HG03520 (cell line): ENCODE results near the gene MCAT.

Experiments used
- ATAC-seq: cut with Tn5 transposase; IDR thresholded peaks from one replicate; pipeline ENCODE4 v1.9.1; 2021; ENCODE audit warnings: mild to moderate bottlenecking, moderate library complexity; ENCODE audit not compliant: unreplicated experiment

Gene MCAT

DNA sequence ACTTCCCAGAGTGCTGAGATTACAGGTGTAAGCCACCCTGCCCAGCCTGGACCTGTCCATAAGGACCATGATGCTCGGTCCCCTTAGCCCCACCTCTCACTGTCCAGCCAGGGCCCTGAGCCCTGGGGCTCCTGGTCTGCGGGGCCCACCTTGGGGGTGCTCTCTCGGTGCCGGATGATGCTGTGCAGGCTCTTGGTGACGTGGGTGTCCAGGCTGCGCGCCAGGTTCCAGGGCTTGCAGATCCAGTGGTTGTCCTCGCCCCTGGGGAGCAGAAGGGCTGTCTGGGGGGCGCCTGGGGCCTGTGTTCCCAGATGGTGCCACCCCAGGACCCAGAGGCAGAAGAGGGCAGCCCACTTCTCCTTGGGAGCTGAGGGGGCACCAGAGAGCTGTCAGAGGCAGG is 30.4 kb upstream of the MCAT start:
- no peak for ATAC-seq

DNA sequence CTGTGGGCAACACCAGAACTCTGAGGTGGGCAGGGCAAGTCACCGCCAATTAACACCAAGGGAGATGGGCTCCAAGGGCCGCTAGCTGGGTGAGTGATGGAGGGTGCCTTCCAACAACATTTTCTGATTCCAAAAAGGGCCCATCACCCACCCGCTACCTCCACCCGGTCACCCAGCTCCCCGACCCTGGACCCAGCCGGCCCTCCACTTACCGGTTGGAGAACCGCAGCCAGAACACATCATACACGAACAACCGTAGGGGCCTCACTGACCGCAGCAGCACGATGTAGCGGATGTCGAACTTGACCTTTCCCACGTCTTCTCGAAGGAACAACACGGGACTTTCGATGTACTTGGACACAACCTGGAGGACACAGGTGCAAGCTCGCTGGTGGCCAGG is 29.0 kb upstream of the MCAT start:
- ATAC-seq, result no peak

DNA sequence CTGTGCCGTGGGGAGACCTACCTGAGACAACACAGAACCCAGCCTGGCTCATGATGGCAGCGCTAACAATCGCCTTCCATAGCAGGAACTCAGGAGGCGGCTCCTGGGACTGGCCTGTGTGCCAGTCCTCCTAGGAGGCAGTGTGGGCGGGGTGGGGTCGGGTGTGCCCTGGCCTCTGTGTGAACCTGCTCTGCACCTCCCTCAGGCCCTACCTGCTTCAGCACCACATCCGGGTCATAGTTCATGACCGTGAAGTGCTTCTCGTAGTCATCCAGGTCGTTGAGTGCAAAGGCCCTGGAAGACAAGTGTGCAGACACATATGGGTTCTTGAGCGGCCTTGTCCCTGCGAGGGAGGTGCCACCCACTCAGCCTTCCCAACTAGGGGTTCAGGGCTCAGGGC is 28.4 kb upstream of the MCAT start:
- ATAC-seq, result no peak

DNA sequence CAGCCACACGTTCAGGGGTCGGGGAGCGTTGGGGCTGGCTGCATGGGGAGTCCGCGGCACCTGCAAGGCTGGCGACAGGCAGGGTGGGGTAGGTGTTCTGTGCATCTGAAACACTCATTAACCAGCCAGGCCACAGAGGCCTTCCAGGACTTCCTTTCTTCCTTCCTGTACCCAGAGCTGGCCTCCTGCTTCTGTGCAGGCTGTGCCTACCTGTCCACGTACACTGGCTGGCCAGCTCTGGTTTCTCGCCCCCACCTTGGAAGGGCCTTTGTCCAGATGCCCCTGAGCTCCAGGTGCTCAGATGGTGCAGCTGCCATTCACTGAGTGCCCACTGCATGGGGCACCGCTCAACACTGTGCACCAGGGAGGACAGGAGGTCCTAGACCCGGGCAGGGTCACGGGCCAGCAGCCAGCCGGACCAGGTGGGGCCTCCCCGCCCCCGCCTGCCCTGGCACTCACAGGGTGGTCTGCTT is 27.9 kb upstream of the MCAT start:
- ATAC-seq, result no peak

DNA sequence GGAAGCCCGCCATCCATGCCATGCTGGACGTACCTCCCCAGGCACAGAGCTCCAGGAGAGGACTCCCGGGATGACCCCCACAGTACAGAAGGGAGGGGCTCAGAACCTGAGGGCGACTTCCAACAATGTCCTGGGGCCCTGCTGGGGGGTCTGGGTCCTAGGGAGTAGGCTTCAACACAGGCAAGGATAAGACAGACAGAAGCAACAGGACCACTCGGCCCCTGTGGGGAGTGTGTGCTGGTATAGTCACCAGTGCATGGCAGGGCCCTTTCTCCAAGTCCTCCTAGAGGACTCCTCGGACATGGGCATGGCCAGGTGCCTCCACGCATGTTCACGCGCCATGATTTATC is 26.9 kb upstream of the MCAT start:
- ATAC-seq, result no peak

DNA sequence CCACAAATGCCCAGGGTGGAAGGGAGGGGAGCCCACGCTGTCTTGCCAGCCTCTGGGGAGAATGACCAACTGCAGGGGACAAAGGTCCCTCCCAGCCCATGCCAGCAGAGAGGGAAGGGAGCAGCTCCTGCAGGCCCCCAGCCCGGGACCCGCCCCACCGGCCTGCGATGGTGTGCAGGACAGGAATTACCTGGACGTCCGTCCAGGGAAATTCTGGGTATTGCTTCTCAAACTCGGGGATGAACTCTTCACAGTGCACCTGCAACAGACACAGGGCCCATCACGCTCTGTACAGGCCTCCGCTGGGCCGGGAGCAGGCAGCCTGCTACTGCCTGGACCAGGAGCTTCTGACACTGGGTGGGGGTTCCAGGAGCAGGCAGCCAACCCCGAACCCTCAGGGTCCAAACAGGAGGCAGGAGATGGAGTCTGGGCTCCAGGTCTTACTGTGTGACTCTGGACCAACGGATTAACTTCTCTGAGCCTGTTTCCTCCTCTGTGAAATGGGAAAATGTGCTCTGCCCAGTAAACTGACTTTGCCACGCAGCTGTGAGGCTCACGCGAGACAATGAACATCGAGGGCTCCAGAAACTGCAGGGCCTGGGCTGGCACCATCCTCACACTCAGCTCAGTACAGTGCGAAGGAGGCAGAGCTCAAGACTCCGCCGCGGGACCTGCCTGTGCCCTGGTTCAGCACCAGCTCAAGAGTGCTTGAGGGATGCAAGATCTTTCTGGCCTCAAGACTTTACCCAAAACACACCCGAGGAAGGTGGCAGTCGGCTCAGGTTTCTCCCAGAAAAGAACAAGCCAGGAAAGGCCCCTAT is 26.3 kb upstream of the MCAT start:
- ATAC-seq, result no peak

DNA sequence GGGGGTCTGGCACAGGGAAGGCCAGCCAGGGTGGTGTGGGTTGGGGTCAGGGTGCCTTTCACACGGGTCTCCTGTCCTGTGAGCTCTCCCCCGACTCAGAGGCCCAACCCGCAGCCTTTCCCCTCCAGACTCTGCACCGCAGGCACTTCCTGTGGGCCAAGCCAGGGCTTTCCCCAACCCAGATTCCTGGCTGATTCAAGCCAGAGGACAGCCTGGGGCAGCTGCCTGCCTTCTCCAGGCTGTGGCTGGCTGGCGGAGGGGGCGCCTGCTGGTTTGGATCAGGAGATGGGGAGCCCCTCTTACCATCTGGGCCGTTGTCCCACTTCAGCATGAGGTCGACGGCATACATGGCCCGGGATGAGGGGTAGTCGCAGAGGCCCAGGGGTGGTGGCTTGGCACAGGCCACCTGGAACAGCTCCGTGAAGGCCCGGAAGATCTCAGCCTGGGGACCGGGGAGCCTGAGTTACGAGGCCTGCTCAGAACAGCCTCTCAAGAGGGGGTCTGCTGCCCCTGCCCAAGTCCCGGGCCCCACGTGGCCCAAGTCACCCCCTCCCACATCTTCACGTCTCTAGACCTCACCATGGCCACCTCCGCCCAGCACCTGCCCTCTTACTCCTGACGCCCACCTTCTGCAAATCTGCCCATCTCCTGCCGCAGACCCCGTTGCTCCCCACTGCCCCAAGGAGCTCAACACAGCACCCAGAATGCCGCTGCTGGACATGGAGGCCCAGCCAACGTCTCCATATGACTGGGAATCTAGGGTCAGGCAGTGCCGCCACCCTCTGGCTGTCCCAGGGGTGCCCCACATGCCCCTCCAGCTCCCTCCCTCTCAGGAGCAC is 25.5 kb upstream of the MCAT start:
- no peak for ATAC-seq

DNA sequence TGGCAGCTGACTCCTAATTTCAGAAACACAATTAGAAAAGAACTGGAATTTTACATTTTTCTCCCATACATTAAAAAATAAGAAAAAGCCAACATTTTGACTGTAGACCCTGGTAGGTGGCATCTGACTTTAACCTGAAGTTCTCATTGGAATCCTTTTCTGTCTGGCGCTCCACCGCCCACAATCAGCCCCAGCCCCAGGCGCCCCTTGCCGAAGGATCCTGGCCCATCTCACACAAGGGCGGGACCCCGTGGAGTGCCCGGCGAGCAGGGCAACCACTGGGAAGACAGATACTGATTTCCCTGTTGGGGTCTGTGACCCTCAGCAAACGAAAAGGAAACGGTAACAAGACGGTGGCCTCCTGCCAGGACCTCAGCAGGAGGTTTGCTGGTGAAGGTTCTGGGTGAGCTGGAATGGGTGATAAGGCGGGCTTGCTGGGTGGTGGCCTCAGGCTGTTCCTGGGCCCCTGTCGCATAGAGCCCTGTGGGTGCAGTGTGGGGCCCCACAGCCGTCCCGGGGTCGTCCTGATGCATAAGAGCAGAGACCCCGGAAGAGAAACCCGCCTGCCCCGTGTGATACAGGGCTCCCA is 23.9 kb upstream of the MCAT start:
- ATAC-seq, result no peak

DNA sequence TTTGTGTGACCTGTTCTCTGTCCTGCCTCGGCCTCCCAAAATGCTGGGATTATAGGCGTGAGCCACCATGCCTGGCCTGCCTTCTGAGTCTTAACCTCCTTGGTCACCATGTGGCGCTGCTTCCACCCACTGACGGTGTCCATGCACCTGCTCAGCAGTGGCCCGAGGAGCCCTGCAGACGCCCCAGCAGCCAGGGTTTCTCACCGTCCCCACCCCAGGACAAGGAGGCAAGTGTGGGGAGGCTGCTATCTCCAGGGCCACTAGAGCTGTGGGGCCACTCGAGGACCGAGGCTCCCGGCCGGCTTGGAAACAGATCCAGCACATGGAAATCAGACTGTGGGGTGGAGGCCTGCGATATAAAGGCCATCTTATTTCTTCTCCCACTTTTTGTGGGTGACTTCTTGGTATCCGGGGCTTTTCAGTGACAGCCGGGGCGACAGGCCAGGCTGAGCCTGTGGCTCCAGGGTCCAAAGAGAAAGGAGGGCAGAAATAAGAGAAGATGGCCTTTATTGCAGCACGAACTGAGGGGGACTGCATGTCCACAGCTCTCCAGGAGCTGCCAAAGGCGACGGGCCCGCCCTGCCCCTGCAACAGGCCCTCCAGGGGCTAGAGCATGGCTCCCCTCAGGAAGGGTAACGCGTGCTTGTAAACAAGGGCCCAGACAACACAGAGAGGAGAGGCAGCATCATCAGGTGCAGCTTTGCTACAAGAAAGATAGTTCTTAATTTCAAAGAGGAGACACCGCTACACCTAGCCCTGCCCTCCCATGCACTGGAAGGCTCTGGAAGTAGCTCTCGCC is 23.1 kb upstream of the MCAT start:
- no peak for ATAC-seq

DNA sequence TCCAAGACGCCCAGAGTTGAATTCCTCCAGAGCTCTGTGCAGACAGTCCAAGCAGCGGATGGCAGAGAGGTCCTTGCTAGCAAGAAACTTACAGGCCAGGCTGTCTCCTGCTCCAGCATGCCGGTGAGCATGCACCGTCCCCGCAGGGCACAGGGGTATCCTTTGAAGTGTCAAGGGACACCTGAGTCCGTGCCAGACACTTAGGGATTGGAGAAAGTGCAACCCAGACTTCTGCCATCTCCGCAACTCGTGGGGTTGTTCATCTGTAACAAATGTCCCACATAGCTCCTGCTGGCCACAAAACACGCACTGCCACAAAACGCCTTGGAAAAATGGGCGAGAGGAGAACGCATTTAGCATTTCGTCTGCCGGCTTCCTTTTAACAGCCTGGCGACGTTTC is 21.4 kb upstream of the MCAT start:
- ATAC-seq, result no peak

DNA sequence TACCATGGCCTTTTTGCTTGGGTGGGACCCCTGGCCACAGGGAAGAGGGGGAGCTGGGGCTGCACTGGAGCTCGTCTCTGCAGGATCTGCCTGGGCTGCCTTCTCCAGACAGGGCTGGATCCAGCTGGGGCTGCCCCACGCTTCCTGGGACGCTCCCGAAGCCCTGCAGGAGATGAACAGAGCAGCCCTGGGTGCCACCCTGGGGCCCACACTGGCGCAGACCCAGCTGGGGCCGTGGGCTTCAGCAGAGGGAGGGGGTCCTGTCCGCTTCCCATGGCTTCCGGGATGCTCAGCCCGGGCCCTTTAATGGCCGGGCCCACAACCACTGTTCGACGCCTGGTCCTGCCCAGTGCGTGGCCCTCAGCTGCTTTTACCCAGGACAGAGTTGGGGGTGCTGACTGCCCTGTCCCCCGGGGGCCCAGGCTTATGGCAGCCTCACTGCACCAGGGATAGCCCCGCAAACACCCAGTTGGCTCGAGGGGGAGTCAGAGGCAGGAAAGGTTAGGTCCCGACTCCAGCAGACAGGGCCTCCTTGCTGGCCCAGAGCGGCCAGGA is 20.1 kb upstream of the MCAT start:
- no peak for ATAC-seq

DNA sequence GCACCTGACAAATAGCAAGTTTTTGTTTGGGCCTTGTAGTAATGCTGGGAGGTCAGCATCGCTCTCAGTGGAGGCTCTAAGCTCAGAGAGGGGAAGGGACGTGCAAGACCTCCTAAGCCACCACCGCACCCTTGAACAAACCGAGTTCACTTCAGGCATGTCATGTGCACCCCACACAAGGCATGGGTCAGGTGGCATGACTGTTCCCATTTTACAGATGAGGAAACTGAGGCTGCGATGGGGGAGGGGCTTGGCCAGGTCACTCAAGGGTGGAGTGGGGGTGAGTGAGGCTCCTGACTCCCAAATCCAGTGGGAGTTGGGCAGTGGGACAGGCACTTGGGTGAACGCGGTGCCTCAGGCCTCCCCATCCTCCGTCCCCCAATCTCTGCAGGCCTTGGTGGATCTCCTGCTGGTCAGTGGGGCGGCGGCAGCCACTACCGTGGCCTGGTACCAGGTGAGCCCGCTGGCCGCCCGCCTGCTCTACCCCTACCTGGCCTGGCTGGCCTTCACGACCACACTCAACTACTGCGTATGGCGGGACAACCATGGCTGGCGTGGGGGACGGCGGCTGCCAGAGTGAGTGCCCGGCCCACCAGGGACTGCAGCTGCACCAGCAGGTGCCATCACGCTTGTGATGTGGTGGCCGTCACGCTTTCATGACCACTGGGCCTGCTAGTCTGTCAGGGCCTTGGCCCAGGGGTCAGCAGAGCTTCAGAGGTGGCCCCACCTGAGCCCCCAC is 19.4 kb upstream of the MCAT start:
- ATAC-seq, result no peak

DNA sequence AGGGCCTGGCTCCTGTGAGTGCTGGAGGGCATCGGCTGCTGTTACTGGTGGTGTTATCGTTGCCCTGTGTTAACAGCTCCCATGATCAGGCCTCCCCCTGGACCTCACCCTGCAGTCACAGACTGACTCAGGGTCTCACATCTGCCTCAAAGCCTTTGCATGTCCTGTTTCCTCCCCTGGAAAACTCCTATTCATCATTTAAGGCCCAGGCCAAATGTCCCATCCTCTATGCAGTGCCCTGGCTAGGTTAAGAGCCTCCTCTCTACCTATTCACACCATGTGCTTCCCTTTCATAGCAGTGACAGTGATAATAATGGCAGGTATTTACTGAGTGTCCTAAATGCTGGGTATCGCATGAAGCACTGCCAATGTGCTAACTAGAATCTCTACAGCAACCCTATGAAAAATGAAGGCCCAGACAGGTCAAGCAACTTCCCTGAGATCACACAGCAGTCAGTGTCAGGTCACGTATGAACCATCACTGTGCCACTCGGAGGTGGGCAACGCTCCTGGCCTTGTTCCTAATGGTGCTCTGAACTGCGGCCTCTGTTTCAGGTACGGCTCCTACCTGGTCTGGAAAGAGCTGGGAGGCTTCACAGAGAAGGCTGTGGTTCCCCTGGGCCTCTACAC is 17.4 kb upstream of the MCAT start:
- no peak for ATAC-seq

DNA sequence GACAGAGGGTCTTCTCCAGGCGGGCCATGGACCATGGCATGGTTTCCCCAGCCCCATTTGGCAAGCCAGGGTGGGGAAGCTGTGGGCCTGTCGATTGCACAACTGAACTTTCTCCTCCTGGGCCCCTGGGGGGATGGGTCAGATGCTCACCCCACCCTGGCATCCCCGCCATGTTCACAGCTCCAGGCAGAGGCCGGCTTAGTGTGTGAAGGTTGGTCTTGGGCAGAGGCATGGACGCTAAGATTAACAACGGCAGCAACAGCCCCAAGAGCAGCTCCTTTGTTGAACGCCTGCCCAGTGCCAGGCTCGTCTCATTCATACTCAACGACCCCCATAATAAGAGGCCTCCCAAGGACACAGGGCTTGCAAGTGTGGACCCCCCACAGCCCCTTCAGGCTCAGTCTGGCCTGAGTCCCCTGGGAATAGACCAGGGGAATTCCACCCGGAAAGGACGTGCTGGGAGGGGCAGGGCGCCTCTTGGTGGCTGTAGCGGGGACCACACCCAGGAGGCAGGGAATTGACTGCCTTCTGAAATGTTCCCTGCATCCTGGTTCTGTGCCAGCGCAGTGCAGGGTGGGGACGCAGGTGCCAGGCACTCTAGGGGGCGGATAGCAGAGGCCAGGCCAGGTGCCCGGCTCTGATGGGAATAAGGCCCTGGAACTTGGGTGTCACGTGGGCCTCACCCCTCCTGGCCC is 16.4 kb upstream of the MCAT start:
- ATAC-seq, result no peak

DNA sequence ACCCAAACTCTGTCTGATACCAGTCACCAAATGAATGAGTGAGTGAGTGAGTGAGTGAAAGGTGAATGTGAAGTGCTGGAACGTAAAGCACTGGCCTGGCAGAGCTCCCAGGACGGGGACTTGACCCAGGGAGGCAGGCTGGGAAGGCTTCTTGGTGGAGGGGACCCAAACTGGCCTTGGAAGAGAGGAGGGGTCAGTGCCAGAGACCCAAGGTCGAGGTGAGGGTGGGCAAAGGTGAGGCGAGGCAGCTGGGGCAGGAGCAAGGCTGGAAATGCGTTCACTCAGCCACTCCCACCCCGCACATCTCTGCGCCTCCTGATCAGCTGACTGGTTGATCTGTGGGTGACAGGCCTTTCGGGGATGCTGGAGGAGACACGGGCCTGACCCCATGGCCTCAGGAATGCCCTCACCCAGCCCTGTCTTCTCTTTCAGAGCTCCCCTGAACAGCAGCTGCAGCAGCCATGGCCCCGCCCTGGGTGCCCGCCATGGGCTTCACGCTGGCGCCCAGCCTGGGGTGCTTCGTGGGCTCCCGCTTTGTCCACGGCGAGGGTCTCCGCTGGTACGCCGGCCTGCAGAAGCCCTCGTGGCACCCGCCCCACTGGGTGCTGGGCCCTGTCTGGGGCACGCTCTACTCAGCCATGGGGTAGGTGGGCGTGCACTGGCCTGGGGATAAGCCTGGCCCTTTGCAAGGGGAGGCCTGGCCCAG is 15.7 kb upstream of the MCAT start:
- no peak for ATAC-seq

DNA sequence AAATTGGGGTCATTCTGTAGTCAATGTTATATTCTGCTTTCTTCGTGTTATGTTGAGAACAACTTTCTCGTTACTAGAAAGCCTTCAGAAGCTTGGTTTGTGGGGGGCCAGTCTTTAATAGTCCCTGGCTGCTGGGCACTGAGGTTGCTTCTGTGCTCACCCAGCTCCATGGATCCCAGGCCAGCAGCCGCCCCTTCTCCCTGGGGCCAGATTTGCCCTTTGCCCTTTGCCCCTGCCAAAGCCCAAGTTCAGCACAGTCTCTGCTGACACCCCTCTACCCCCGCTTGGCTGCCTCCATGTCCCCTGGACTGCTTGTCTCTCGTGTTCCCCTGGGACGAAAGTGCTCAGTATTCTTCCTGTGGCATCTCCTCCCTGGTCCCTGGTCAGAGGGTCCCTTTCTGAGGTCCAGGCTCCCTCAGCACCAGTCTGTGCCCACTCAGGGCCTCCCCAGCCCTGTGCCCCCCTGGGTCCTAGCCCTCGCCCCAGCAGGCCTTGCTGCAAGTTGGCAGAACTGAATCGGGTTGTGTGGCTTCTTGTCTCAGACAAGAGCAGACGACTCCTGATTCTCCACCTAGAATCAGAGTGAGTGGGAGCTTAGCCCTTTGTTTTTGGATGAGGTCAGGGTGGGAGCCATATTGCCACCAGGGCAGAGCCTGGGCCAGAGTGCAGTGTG is 14.8 kb upstream of the MCAT start:
- no peak for ATAC-seq

DNA sequence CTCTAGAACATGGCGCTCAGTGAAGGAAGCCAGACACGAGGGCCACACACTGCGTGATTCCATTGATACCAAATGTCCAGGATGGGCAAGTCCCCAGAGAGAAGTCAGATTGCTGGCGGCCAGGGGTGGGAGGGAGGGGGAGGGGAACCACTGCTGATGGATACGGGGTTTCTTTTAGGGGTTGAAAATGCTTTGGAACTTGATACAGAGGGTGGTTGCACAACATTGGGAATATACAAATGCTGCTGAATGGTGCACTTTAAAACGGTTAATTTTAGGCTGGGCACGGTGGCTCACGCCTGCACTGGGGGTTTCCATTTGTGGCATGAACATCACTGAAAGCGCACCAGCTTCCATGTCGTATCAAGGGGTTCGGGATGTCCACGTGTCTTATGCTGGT is 13.2 kb upstream of the MCAT start:
- ATAC-seq, result no peak

DNA sequence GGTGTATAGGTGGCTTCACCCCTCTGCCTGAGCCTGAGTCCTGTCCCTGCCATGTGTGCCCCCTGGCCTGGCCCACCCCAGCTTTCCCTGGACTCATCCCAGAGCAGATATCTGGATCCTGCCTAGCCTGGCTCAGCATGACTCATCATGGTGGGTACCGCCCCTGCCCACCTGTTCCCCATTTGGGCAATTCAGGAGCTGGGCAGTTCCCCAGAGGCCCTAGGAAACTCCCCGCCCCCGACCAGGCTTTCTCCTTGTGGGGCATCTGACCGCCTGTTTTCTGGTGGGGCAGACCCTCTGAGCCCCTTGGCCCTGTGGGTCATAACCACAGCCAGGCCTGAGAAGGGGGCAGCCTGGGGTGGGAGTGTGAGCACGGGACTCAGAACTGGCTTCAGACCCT is 12.6 kb upstream of the MCAT start:
- no peak for ATAC-seq
